KMS-11 (cell line): Measurements from ENCODE around the gene TANC1.

Experiments used
- H2AFZ ChIP-seq: fragments of 200-600 bp; sonication (generic); 2 replicates; pipeline ENCODE4 v1.6.1; 2016; ENCODE audit warnings: antibody characterized with exemption, mixed run types, low read depth
- H3K27ac ChIP-seq: fragments of 200-600 bp; sonication (generic); 2 replicates; pipeline ENCODE4 v1.6.1; 2016; ENCODE audit warnings: mild to moderate bottlenecking, mixed run types
- H3K27me3 ChIP-seq: fragments of 200-600 bp; sonication (generic); 2 replicates; pipeline ENCODE4 v1.6.1; 2017; ENCODE audit warnings: mild to moderate bottlenecking, low read depth, mixed run types, moderate library complexity; ENCODE audit not compliant: insufficient read depth
- H3K36me3 ChIP-seq: fragments of 200-600 bp; sonication (generic); 2 replicates; pipeline ENCODE4 v1.6.1; 2017; ENCODE audit warnings: mild to moderate bottlenecking, mixed run types; ENCODE audit not compliant: insufficient read depth
- H3K4me1 ChIP-seq: fragments of 200-600 bp; sonication (generic); 2 replicates; pipeline ENCODE4 v1.6.1; 2016; ENCODE audit warnings: mild to moderate bottlenecking, low read depth, mixed run types; ENCODE audit not compliant: poor library complexity, severe bottlenecking
- H3K4me2 ChIP-seq: fragments of 200-600 bp; sonication (generic); 2 replicates; pipeline ENCODE4 v1.7.0; 2016; ENCODE audit warnings: mild to moderate bottlenecking, mixed run types
- H3K4me3 ChIP-seq: fragments of 200-600 bp; sonication (generic); IDR thresholded peaks from 2 replicates; pipeline ENCODE4 v1.6.1; 2017; ENCODE audit warnings: low read depth, low read length, mixed read lengths; ENCODE audit not compliant: insufficient read depth
- H3K79me2 ChIP-seq: fragments of 200-600 bp; sonication (generic); 2 replicates; pipeline ENCODE4 v1.6.1; 2016; ENCODE audit warnings: low read depth, mixed run types; ENCODE audit not compliant: insufficient read depth
- H3K9ac ChIP-seq: fragments of 200-600 bp; sonication (generic); 2 replicates; pipeline ENCODE4 v1.6.1; 2016; ENCODE audit warnings: mild to moderate bottlenecking, mixed run types
- H4K20me1 ChIP-seq: fragments of 200-600 bp; sonication (generic); 2 replicates; pipeline ENCODE4 v1.6.1; 2016; ENCODE audit warnings: mild to moderate bottlenecking, mixed run types; ENCODE audit not compliant: insufficient read depth
- CTCF ChIP-seq: fragments of 200-600 bp; sonication (generic); conservative IDR thresholded peaks from 2 replicates; pipeline ENCODE4 v1.6.1; 2017; ENCODE audit warnings: low read depth, mild to moderate bottlenecking, antibody characterized with exemption, low read length, moderate library complexity, mixed read lengths

The TANC1 gene

GRCh38 chr2:159012142-159012541 lies 43.7 kb downstream of the TANC1 start:
- H3K79me2 ChIP-seq, result peaks cover 34% of the 10 kb centered on the region; the same call in 1 of the 2 replicates
- H3K4me1 ChIP-seq, result peaks cover 8% of the 10 kb centered on the region
- H3K27ac ChIP-seq, result no peak overlapping the region
- H3K4me2 ChIP-seq, result no peak overlapping the region
- peaks cover 6% of the 10 kb centered on the region; the same call in 1 of the 2 replicates for H3K36me3 ChIP-seq
- H3K27me3 ChIP-seq, result no peaks in the 10 kb centered on the region
- H4K20me1 ChIP-seq, result no peaks in the 10 kb centered on the region
- H2AFZ ChIP-seq, result no peak overlapping the region
- no peak for TF ChIP-seq CTCF
- H3K4me3 ChIP-seq, result no peak overlapping the region
- no peak overlapping the region for H3K9ac ChIP-seq

DNA sequence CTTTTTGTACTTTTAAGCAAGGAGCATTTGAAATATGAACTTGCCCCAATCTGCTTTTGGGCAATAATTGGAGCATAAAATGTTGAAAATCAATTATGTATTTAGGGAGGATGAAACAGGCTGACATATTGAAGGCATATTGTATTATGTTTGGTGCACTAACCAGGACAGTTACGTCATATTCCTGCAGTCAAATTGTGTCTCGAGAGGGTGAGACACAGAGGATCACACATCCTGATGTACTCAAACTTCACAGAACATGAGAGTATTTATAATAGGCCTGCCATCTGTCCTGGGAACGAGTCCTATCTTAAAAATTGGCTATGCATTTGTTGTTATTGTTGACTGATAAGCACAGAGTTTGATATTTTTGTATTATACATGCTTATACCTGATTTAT lies 44.7 kb downstream of the TANC1 start:
- H3K79me2 ChIP-seq, result peaks cover 27% of the 10 kb centered on the region; the same call in 1 of the 2 replicates
- no peaks in the 10 kb centered on the region for H3K27me3 ChIP-seq
- H3K9ac ChIP-seq, result no peak overlapping the region

DNA sequence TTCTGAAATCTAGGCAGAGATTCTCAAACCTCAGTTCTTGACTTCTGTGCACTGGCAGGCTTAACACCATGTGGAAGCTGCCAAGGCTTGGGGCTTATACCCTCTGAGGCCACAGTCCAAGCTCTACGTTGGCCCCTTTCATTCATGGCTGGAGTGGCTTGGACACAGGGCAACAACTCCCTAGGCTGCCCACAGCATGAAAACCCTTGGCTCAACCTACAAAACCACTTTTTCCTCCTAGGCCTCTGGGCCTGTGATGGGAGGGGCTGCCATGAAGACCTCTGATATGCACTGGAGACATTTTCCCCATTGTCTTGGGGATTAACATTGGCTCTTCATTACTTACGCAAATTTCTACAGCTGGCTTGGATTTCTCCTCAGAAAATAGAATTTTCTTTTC lies 46.7 kb downstream of the TANC1 start:
- no peaks in the 10 kb centered on the region for H3K27me3 ChIP-seq
- H3K27ac ChIP-seq, result no peak overlapping the region
- no peak overlapping the region for H3K4me2 ChIP-seq
- H4K20me1 ChIP-seq, result no peaks in the 10 kb centered on the region
- peaks cover 20% of the 10 kb centered on the region; the same call in 1 of the 2 replicates for H3K79me2 ChIP-seq
- peaks cover 6% of the 10 kb centered on the region; the same call in 1 of the 2 replicates for H3K36me3 ChIP-seq
- TF ChIP-seq CTCF, result no peak
- H2AFZ ChIP-seq, result no peak overlapping the region
- no peak overlapping the region for H3K4me3 ChIP-seq
- H3K4me1 ChIP-seq, result peaks cover 2% of the 10 kb centered on the region
- H3K9ac ChIP-seq, result no peak overlapping the region

More for the DNA sequence above, 44.7 kb downstream of the TANC1 start:
- Histone ChIP-seq H3K27ac (no peak overlapping the region), H3K36me3 (peaks cover 6% of the 10 kb centered on the region; the same call in 1 of the 2 replicates), H3K4me3 (no peak overlapping the region), H4K20me1 (no peaks in the 10 kb centered on the region), H2AFZ (no peak overlapping the region), H3K4me2 (no peak overlapping the region), H3K4me1 (peaks cover 8% of the 10 kb centered on the region)
- TF ChIP-seq CTCF, result no peak

DNA sequence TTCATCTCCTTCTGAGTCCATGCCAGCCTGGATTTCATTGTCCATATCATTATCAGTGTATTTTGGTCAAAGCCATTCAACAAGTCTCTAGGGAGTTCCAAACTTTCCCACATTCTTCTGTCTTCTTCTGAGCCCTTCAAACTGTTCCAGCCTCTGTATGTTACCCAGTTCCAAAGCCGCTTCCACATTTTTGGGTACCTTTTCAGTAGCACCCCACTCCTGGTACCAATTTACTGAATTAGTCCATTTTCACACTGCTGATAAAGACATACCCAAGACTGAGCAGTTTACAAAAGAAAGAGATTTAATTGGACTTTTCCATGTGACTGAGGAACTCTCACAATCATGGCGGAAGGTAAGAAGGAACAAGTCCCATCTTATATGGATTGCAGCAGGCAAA lies 47.4 kb downstream of the TANC1 start:
- Histone ChIP-seq H3K4me3 (no peak overlapping the region), H3K79me2 (peaks cover 20% of the 10 kb centered on the region; the same call in 1 of the 2 replicates), H3K27ac (no peak overlapping the region), H3K36me3 (peaks cover 6% of the 10 kb centered on the region; the same call in 1 of the 2 replicates), H4K20me1 (no peaks in the 10 kb centered on the region), H3K4me1 (no peaks in the 10 kb centered on the region), H3K27me3 (no peaks in the 10 kb centered on the region), H2AFZ (no peak overlapping the region), H3K9ac (no peak overlapping the region), H3K4me2 (no peak overlapping the region)
- TF ChIP-seq CTCF, result no peak
